K562 (cell line): ENCODE measurements around the gene GPR35. TPM values are rescaled to one million over a fixed set of nuclear protein-coding genes. Genes with fewer than 3 reads are reported as not detected.

Experiments
- ATAC-seq: fragments of 200-7000 bp; cut with Tn5 transposase; 3 replicates; pipeline ENCODE4 v1.9.1; 2020; ENCODE audit warnings: moderate library complexity
- BruUV-seq: library from RNA; stranded (reverse); fragments of 400-500 nt; replicated peaks from 2 replicates; lab custom pipeline; 2021; lab: Mats Ljungman, UMichigan
- CTCF ChIA-PET: fragments of 300-600 bp; formaldehyde crosslinking; extraction: SDS; loops from one replicate; lab custom pipeline; 2021; ENCODE audit warnings: low intra/inter-chr PET ratio; lab: Yijun Ruan, JAX
- POLR2A ChIA-PET: fragments of 300-600, 350-650 bp; sonication (Branson Sonifier 250); formaldehyde crosslinking; extraction: SDS; loops from one replicate; lab custom pipeline; 2021; ENCODE audit warnings: antibody characterized with exemption, inconsistent platforms; lab: Yijun Ruan, JAX
- DNase-seq, 4 experiments: peaks; one replicate each; pipeline versions ENCODE4 v3.0.0 to v3.0.0-alpha.2; 2011 to 2018; ENCODE audit warnings: low spot score in 3 of 4, mixed read lengths in 3 of 4; ENCODE audit errors: extremely low read depth in 1 of 4
- FAIRE-seq: peaks from 2 replicates; lab custom pipeline; 2011; peaks lifted over from hg19 to GRCh38; lab: Jason Lieb, UNC
- H2AFZ ChIP-seq: 2 replicates; pipeline ENCODE4 v1.6.0; 2011; ENCODE audit warnings: low read depth, low read length, control low read depth, inconsistent platforms
- H3K27ac ChIP-seq: fragments of 200-600 bp; 3 replicates; pipeline ENCODE4 v1.8.0; 2011; ENCODE audit warnings: low read depth, mild to moderate bottlenecking, control low read depth, inconsistent platforms, low read length, moderate library complexity, mixed read lengths; ENCODE audit errors: extremely low read depth
- H3K27me3 ChIP-seq, 2 experiments: fragments of 300-600 bp in 1 of 2; 2 replicates in 1 of 2; 3 replicates in 1 of 2; pipeline versions ENCODE4 v1.6.0 to v1.8.0; 2011; ENCODE audit warnings: inconsistent platforms in 2 of 2, low read length in 2 of 2, mild to moderate bottlenecking in 1 of 2, mixed read lengths in 1 of 2, moderate library complexity in 1 of 2; ENCODE audit not compliant: control insufficient read depth in 2 of 2, insufficient read depth in 2 of 2
- H3K36me3 ChIP-seq: fragments of 300-600 bp; 3 replicates; pipeline ENCODE4 v1.8.0; 2011; ENCODE audit warnings: mild to moderate bottlenecking, low read length, inconsistent platforms; ENCODE audit not compliant: control insufficient read depth, insufficient read depth
- H3K4me1 ChIP-seq, 2 experiments: fragments of 200-600 bp in 1 of 2; replicated peaks in 1 of 2; 2 replicates in 1 of 2; 3 replicates in 1 of 2; pipeline versions ENCODE4 v1.5.1 to v1.8.0; 2011; ENCODE audit warnings: inconsistent platforms in 2 of 2, low read length in 2 of 2, mild to moderate bottlenecking in 1 of 2, mixed read lengths in 1 of 2, moderate library complexity in 1 of 2; ENCODE audit not compliant: control insufficient read depth in 2 of 2, insufficient read depth in 2 of 2
- H3K4me2 ChIP-seq: 2 replicates; pipeline ENCODE4 v1.6.1; 2011; ENCODE audit warnings: low read length, control low read depth, inconsistent platforms, mixed read lengths; ENCODE audit not compliant: insufficient read depth
- H3K4me3 ChIP-seq: fragments of 200-600 bp; sonication (generic), shearing (Covaris generic); 2 replicates; pipeline ENCODE4 v1.5.1; 2016; ENCODE audit warnings: control low read depth, inconsistent platforms
- H3K79me2 ChIP-seq: fragments of 200-600 bp; 3 replicates; pipeline ENCODE4 v1.8.0; 2011; ENCODE audit warnings: low read length, inconsistent platforms; ENCODE audit not compliant: control insufficient read depth, insufficient read depth
- H3K9ac ChIP-seq, 2 experiments: 2 replicates each; pipeline versions ENCODE4 v1.6.0 to v1.6.1; 2011; ENCODE audit warnings: low read depth in 2 of 2, low read length in 2 of 2, control low read depth in 1 of 2, inconsistent platforms in 1 of 2, mild to moderate bottlenecking in 1 of 2, mixed read lengths in 1 of 2; ENCODE audit not compliant: insufficient read depth in 1 of 2
- H3K9me1 ChIP-seq: one replicate; pipeline ENCODE4 v1.6.0; 2011; ENCODE audit warnings: inconsistent platforms, mild to moderate bottlenecking, low read length, moderate library complexity; ENCODE audit not compliant: control insufficient read depth, insufficient read depth
- H3K9me3 ChIP-seq: replicated peaks from 2 replicates; pipeline ENCODE4 v1.5.1; 2011; ENCODE audit warnings: low read depth, low read length, inconsistent platforms; ENCODE audit not compliant: control insufficient read depth, insufficient read depth
- H4K20me1 ChIP-seq: replicated peaks from 2 replicates; pipeline ENCODE4 v1.6.1; 2011; ENCODE audit warnings: low read length, inconsistent platforms, mixed read lengths; ENCODE audit not compliant: control insufficient read depth, insufficient read depth
- ARHGAP35 ChIP-seq: fragments of 450-650 bp; IDR thresholded peaks from 2 replicates; pipeline ENCODE4 v1.6.1; 2018; ENCODE audit not compliant: partially characterized antibody
- ESRRB ChIP-seq: fragments of 250-450 bp; sonication (Bioruptor Pico); IDR thresholded peaks from 2 replicates; pipeline ENCODE4 v1.5.0; 2020; ENCODE audit warnings: mild to moderate bottlenecking, moderate library complexity, borderline replicate concordance
- FOS ChIP-seq: IDR thresholded peaks from 3 replicates; pipeline ENCODE4 v1.6.1; 2011; ENCODE audit not compliant: insufficient read length; ENCODE audit errors: extremely low read depth
- HNRNPUL1 ChIP-seq: fragments of 200-400 bp; formaldehyde crosslinking; IDR thresholded peaks from 2 replicates; pipeline ENCODE4 v1.6.1; 2017; ENCODE audit warnings: low read length
- NCOA6 ChIP-seq: fragments of 450-650 bp; IDR thresholded peaks from 2 replicates; pipeline ENCODE4 v1.6.1; 2017; ENCODE audit warnings: mild to moderate bottlenecking
- NONO ChIP-seq, 2 experiments: fragments of 200-400 bp in 1 of 2; fragments of 450-650 bp in 1 of 2; formaldehyde crosslinking in 1 of 2; IDR thresholded peaks; 2 replicates each; pipeline ENCODE4 v1.6.1; 2017; ENCODE audit warnings: low read depth in 2 of 2, mild to moderate bottlenecking in 2 of 2, moderate library complexity in 2 of 2, low read length in 1 of 2
- TFAM ChIP-seq: fragments of 250-450 bp; sonication (Bioruptor Pico); conservative IDR thresholded peaks from 2 replicates; pipeline ENCODE4 v1.5.0; 2021; ENCODE audit warnings: mild to moderate bottlenecking, moderate library complexity
- YBX1 ChIP-seq: fragments of 450-650 bp; IDR thresholded peaks from 2 replicates; pipeline ENCODE4 v1.7.1; 2016; ENCODE audit warnings: mild to moderate bottlenecking
- ZNF175 ChIP-seq: fragments of 200-800 bp; sonication (Bioruptor generic); IDR thresholded peaks from 2 replicates; pipeline ENCODE4 v1.6.1; 2016; ENCODE audit warnings: low read depth, mild to moderate bottlenecking, missing genetic modification characterization, missing compliant biosample characterization
- ZNF23 ChIP-seq: fragments of 250-450 bp; sonication (Bioruptor Pico); IDR thresholded peaks from 2 replicates; pipeline ENCODE4 v1.4.0; 2020; ENCODE audit warnings: mild to moderate bottlenecking
- ZNF395 ChIP-seq: fragments of 200-800 bp; sonication (Bioruptor generic); IDR thresholded peaks from 2 replicates; pipeline ENCODE4 v1.6.1; 2017; ENCODE audit warnings: missing genetic modification characterization, missing compliant biosample characterization
- ZNF583 ChIP-seq: fragments of 250-450 bp; sonication (Bioruptor Pico); IDR thresholded peaks from 2 replicates; pipeline ENCODE4 v1.4.0; 2020
- ZNF586 ChIP-seq: fragments of 450-650 bp; formaldehyde crosslinking; conservative IDR thresholded peaks from 2 replicates; pipeline ENCODE4 v1.4.0; 2020; ENCODE audit warnings: mild to moderate bottlenecking, moderate library complexity
- ZSCAN29 ChIP-seq: fragments of 450-650 bp; IDR thresholded peaks from 2 replicates; pipeline ENCODE4 v1.6.1; 2017
- WGBS: fragments of 100-300 bp; shearing (Covaris generic); methylation state at CpG from one replicate; pipeline ENCODE4 v1.1.6; 2016; ENCODE audit warnings: low coverage, mixed read lengths; ENCODE audit not compliant: insufficient coverage; ENCODE audit errors: missing lambda C conversion rate; 5-methylcytosine and 5-hydroxymethylcytosine counted together
- in situ Hi-C: fragments of 300-500 bp; cut with MboI; formaldehyde crosslinking; loops from 4 replicates; pipeline ENCODE4 v1.15.0; 2018; ENCODE audit warnings: inconsistent platforms, mixed read lengths
- intact Hi-C: fragments of 100-400 bp; cut with micrococcal nuclease; formaldehyde crosslinking; loops from 2 replicates; pipeline ENCODE4 v1.14.2; 2022
- polyA plus RNA-seq, 8 experiments: library from polyadenylated mRNA; depleted of rRNA in 4 of 8; stranded (reverse) in 5 of 8; unstranded in 3 of 8; fragments of >200 nt; fragmentation: Nextera tagmentation in 2 of 8; fragmentation: Illumina TruSeq in 1 of 8; extraction: Ambion mirVana in 2 of 8; extraction: Trizol in 1 of 8; gene quantifications; 2 replicates each; pipeline versions ENCODE4 v1.2.1 to v1.2.3, GENCODE V29; 2011 to 2014; ENCODE audit warnings: inconsistent platforms in 1 of 8, missing spikeins in 1 of 8
- total RNA-seq, 7 experiments: library from RNA; depleted of rRNA in 6 of 7; stranded (reverse); fragments of >200 nt in 6 of 7; fragmentation: Illumina TruSeq in 2 of 7; extraction: Trizol in 2 of 7; gene quantifications; 2 replicates each; pipeline versions ENCODE4 v1.2.1 to v1.2.3, GENCODE V29; 2011 to 2021; ENCODE audit warnings: low replicate concordance in 1 of 7

The GPR35 gene
- total and polyA plus RNA-seq, 9 of the 15 experiments (the other 6 are each of a cell fraction or from before 2014, with no cell fraction given), result 0.04 to 0.50 (median 0.29) TPM; not detected in 3

- FAIRE-seq, result no peak
- intact Hi-C loops, result no loop called here
Measured at GRCh38 chr2:240637901-240638345, 12.6 kb downstream of the GPR35 start.

More at GRCh38 chr2:240637901-240638345, 12.6 kb downstream of the GPR35 start:
- Histone ChIP-seq H3K4me3 (no peak overlapping the region), H3K9ac (no peak overlapping the region), H3K27me3 (peaks cover 3 to 21% of the 10 kb centered on the region in 2 experiments; a peak in 3 of 5 replicates), H3K4me2 (no peak overlapping the region), H3K27ac (no peak overlapping the region), H3K9me1 (no peaks in the 10 kb centered on the region), H4K20me1 (no peaks in the 10 kb centered on the region), H3K9me3 (0 out of 2 replicates have a peak, but pooled peaks cover 1% of the 10 kb centered on the region), H3K36me3 (no peaks in the 10 kb centered on the region), H3K79me2 (no peaks in the 10 kb centered on the region), H2AFZ (no peak overlapping the region), H3K4me1 (no peaks in the 10 kb centered on the region)
- ATAC-seq, result no peak
- 7% methylated on average over 3 of the region's 8 CpGs for WGBS
- no peak for DNase-seq
- CTCF ChIA-PET, result no interaction called here
- no TSS peak for BruUV-seq
- no peak for TF ChIP-seq FOS
- no peak for TF ChIP-seq ZNF395
- TF ChIP-seq ZNF23 (CRISPR knock-in tag), result no peak
- no peak for TF ChIP-seq ZSCAN29
- TF ChIP-seq ZNF586 (CRISPR knock-in tag), result no peak
- TF ChIP-seq ESRRB, result no peak
- TF ChIP-seq ZNF583 (CRISPR knock-in tag), result no peak
- TF ChIP-seq TFAM, result no peak
- TF ChIP-seq ARHGAP35, result no peak
- no peak for TF ChIP-seq ZNF175 (CRISPR knock-in tag)
- TF ChIP-seq YBX1, result no peak
- no peak for TF ChIP-seq NONO (IDR thresholded peaks at IDR 0.05; ENCODE audit: low read depth in 2 of 2, low read length in 1 of 2)
- no peak for TF ChIP-seq HNRNPUL1
- TF ChIP-seq NCOA6, result no peak
- POLR2A ChIA-PET, result no interaction called here
- in situ Hi-C loops, result no loop called here
